Kidney epithelial cell (primary cell): ENCODE results near the gene SNX11. TPM values are rescaled to one million over a fixed set of nuclear protein-coding genes. Genes with fewer than 3 reads are reported as not detected.

Experiments
- DNase-seq: peaks from one replicate; pipeline ENCODE4 v3.0.0-alpha.2; 2010; ENCODE audit warnings: low read depth
- H3K27me3 ChIP-seq: 2 replicates; pipeline ENCODE4 v1.6.0; 2011; ENCODE audit warnings: low read length; ENCODE audit not compliant: control insufficient read depth, insufficient read depth
- H3K36me3 ChIP-seq: 2 replicates; pipeline ENCODE4 v1.5.1; 2011; ENCODE audit warnings: low read length; ENCODE audit not compliant: control insufficient read depth, insufficient read depth
- H3K4me3 ChIP-seq: 2 replicates; pipeline ENCODE4 v1.5.1; 2011; ENCODE audit warnings: low read depth, mild to moderate bottlenecking, control low read depth, low read length
- CTCF ChIP-seq: IDR thresholded peaks from 2 replicates; pipeline ENCODE4 v1.5.1; 2011; ENCODE audit warnings: mild to moderate bottlenecking, moderate library complexity, low read length, control low read depth, inconsistent platforms; ENCODE audit not compliant: insufficient read depth, poor library complexity, severe bottlenecking
- total RNA-seq: library from RNA; depleted of rRNA; stranded (reverse); fragments of >200 nt; gene quantifications from 2 replicates; pipeline ENCODE4 v1.2.3, GENCODE V29; 2015

SNX11 gene
- total RNA-seq, 1 donor from 2014 or later, result 18.1 TPM

GRCh38 chr17:48155889-48156611, 48.5 kb downstream of the SNX11 start:
- DNase-seq, result no peak
- no peak for TF ChIP-seq CTCF
- Histone ChIP-seq H3K4me3 (no peak overlapping the region), H3K27me3 (no peaks in the 10 kb centered on the region), H3K36me3 (no peaks in the 10 kb centered on the region)

- Histone ChIP-seq H3K4me3 (no peak overlapping the region), H3K27me3 (no peaks in the 10 kb centered on the region), H3K36me3 (no peaks in the 10 kb centered on the region)
- no peak for TF ChIP-seq CTCF
- DNase-seq, result no peak
These were observed 51.7 kb downstream of the SNX11 start for GRCh38 chr17:48159232-48159631.

GRCh38 chr17:48160177-48161081, 52.9 kb downstream of the SNX11 start:
- no peak for TF ChIP-seq CTCF
- Histone ChIP-seq H3K36me3 (no peaks in the 10 kb centered on the region), H3K4me3 (no peak overlapping the region), H3K27me3 (no peaks in the 10 kb centered on the region)
- no peak for DNase-seq

GRCh38 chr17:48161127-48161905, 53.8 kb downstream of the SNX11 start:
- DNase-seq, result no peak
- TF ChIP-seq CTCF, result no peak

GRCh38 chr17:48162306-48162934, 54.9 kb downstream of the SNX11 start:
- no peak for DNase-seq
- H3K36me3 ChIP-seq, result no peaks in the 10 kb centered on the region
- TF ChIP-seq CTCF, result no peak
- H3K27me3 ChIP-seq, result no peaks in the 10 kb centered on the region
- no peak overlapping the region for H3K4me3 ChIP-seq

More at GRCh38 chr17:48161127-48161905, 53.8 kb downstream of the SNX11 start:
- Histone ChIP-seq H3K4me3 (no peak overlapping the region), H3K27me3 (no peaks in the 10 kb centered on the region), H3K36me3 (no peaks in the 10 kb centered on the region)
